ENCODE results near the gene CFAP61.
A peak's percentile ranks its signal among the peaks of the same experiment; 100 is the strongest.

DNA sequence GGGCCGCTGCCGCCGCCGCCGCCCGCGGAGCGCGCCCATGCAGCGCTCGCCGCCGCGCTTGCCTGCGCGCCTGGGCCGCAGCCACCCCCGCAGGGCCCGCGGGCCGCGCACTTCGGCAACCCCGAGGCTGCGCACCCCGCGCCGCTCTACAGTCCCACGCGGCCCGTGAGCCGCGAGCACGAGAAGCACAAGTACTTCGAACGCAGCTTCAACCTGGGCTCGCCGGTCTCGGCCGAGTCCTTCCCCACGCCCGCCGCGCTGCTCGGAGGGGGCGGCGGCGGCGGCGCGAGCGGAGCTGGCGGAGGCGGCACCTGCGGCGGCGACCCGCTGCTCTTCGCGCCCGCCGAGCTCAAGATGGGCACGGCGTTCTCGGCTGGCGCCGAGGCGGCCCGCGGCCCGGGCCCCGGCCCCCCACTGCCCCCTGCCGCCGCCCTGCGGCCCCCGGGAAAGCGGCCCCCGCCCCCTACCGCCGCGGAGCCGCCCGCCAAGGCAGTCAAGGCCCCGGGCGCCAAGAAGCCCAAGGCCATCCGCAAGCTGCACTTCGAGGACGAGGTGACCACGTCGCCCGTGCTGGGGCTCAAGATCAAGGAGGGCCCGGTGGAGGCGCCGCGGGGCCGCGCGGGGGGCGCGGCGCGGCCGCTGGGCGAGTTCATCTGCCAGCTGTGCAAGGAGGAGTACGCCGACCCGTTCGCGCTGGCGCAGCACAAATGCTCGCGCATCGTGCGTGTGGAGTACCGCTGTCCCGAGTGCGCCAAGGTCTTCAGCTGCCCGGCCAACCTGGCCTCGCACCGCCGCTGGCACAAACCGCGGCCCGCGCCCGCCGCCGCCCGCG, 316.3 kb downstream of the CFAP61 start:
- TF ChIP-seq CTCF (conservative IDR thresholded peaks at IDR 0.05; ENCODE audit: low read depth in 2 of 2) (no peak), EZH2 (IDR thresholded peaks at IDR 0.05; ENCODE audit: low read depth, unreplicated experiment) (peak; percentile 55), CREB1 (CRISPR knock-in tag; IDR thresholded peaks at IDR 0.05; ENCODE audit: low read depth) (no peak), POLR2AphosphoS5 (IDR thresholded peaks at IDR 0.05; ENCODE audit: low read depth) (no peak), REST (IDR thresholded peaks at IDR 0.05; ENCODE audit: unreplicated experiment) (no peak), JUNB (IDR thresholded peaks at IDR 0.05; ENCODE audit: unreplicated experiment) (no peak)
- TF ChIP-seq, protein P1, sequence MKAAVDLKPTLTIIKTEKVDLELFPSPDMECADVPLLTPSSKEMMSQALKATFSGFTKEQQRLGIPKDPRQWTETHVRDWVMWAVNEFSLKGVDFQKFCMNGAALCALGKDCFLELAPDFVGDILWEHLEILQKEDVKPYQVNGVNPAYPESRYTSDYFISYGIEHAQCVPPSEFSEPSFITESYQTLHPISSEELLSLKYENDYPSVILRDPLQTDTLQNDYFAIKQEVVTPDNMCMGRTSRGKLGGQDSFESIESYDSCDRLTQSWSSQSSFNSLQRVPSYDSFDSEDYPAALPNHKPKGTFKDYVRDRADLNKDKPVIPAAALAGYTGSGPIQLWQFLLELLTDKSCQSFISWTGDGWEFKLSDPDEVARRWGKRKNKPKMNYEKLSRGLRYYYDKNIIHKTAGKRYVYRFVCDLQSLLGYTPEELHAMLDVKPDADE (IDR thresholded peaks at IDR 0.05): no peak

All from GM23338 (cell line).